Activated T-helper 1 cell treated with anti-CD3 and anti-CD28 coated beads, Interleukin-2, amount 50 U/mL, for 16 hours (primary cell): ENCODE results near the gene HOXB3.

Source experiments
- DNase-seq, 2 donors: peaks; one replicate each; pipeline ENCODE4 v3.0.0-alpha.2; 2020; ENCODE audit warnings: low read depth in 1 of 2, low spot score in 1 of 2

HOXB3 gene

DNA sequence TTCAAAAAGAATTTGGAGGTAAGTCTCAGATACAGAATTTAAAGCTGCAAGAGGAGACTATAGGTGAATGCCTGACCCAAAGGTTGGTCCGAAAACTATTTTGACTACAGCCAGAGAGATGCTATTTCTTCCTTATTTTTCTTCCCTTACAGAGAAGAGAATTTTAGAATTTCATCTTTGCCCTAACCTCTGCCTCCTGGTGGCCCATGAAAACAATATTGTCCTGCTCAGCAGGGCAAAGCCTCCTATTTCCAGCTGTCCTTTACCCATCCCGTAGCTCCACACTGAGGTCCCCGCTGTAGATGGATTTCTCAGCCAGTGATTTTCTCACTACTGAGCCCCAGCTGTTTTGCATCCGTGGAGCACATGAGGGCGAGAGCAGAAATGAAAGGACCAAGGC lies 83.8 kb downstream of the HOXB3 start:
- no peak for DNase-seq

DNA sequence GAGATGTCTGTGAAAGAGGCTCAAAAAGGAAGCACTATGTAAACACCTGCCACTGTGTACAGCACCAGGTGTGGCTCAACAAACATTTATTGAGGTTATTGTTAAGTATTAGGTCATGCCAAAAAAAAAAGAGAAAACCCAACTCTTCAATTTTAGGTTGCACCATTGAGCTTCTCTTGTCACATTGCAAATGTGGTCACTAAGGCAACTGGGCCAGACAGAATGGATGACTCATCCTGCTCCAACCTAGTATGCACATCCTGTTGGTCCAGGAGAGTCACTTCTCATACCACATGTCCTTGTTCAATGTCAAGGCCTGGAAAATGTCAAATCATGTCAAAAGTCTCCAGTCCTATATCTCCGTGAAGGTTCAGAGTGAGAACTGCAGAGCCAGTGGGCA lies 84.3 kb downstream of the HOXB3 start:
- DNase-seq: no peak

DNA sequence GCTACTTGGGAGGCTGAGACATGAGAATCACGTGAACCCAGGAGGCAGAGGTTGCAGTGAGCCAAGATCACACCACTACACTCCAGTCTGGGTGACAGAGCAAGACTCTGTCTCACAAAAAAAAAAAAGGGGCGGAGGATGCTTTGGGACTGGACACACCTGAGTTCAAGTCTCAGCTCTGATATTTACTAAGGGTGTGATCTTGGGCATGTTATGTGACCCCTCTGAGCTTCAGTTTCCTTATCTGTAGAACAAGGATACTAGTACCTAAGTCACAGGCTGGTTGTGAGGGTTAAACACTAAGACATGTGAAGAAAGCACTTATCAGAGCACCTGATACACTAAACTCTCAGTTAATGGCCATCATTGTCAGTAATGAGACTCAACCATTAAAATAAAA lies 85.1 kb downstream of the HOXB3 start:
- DNase-seq: no peak

DNA sequence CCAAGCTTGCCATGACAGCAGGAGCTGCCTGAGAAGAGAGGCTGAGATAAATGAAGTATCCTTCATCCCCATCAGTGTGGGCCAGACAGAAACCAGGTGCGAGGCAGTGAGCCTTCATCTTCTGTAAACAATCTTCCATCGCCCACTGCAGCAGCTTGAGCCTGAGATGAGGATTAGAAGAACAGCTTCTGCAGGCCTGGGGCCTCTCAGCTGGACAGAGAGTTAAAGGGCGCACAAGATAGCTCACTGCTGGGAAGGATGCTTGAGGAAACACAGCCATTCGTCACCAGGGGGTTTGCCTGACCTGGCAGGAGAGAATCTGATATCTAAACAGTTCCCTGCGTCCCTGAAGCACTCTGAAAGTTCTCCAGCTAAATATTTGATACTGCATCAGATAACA lies 86.3 kb downstream of the HOXB3 start:
- DNase-seq: no peak

DNA sequence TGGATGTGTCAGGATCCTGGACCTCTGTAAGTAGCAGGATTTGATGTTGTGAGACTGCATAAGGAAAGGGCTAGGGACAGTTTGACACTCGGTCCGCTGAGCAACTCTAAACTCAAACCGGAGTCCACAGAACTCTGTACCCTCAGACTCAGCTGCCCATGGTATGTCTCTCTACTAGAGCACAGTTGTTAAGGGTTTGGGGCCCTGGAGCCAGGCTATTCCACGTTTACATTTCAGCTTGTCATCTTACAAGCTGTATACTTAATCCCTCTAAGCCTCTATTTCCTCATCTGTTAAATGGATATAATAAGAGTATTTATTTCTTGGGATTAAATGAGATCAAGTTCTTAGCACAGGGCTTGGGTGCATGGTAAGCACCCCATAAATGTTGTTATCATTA lies 87.1 kb downstream of the HOXB3 start:
- DNase-seq: no peak

DNA sequence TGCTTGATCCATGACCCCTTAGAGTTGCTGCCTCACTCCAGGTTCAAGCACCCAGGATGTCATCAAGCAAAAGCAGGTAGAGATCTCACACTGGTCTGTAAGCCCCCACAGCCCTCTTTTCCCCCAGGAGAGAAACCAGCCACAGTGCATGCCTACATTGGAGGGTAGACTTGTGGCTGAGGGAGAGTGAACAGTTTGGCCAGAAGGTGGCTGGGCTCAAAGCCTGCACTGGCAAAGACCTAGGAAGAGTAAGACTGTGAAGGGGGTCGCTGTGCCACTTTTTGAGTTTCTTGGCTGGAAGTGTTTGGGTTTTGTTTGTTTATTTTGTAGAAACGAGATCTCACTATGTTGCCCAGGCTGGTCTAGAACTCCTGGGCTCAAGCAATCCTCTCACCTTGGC lies 87.7 kb downstream of the HOXB3 start:
- DNase-seq: no peak

DNA sequence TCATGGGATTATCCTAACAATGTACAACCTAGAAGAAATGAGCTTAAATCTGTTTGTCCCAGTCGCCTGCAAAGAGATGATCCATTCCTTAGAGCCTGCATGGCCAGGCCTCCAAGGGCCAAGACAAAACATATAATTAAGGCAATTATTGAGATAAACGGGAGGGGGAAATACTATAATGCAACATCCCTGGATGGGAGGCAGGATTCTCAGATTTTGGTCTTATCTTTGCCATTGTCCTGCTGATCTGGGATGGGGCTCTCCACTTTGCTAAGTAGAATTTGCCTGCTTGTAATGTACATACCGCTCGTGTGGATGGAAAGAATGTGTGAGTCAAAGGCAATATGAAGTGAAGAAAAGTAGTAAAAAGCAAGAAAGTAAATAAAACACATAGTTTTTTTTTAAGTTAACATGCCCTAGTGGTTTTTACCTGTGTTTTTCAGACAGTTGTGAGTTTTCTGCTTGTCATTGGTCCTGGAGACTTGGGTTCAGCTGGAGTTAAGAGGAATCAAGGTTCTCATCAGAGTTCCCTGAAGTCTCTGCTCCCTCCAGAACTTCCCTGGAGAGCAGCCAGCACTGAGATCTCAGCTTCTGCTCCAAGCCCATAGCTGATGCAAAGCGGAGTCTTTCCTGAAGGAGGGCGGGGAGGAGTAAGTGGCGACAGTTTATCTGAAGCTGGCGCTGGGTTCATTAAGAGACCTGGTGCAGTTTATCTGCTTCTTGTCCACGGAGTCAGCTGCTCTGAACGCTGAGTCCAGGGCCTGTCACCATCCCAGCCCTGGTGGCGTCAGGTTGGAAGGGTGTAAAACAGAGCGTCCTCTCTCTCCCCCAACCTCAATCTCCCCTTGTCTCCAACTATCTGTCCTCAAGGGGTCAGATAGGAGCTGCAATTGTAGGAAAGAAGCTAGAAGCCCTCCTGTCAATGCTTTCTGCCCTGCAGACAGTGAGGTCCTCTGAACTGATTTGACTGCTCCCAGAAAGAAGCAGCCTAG lies 89.3 kb downstream of the HOXB3 start:
- DNase-seq: no peak

DNA sequence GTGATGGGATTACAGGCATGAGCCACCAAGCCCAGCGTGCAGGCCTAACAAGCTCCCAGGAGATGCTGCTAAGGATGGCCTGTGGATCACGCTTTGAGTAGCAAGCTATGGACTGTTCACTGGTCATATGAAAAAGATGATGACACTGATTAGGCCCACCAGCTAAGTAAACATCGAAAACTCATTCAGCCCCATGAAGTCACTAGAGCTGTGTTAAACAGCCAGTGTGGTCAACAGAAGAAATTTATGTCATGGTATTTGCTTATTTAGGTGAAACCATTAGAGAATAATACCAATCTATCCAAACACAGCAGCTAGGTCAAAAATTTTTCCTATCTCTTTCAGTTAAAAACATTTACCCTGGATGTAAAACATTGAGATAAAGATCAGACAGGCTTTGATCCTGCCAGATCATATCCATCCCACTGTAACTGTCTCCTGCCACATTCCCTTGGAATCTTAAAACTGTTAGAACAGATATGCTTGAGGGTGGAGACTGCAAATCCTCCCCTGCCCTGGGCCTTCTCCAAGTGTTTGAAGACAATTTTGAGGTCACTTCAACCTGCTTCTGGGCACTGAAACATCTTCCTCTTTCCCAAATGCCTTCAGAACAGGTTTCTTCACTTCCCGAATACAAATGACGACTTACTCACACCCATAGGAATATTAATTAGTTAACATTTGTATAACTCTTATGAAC lies 90.2 kb downstream of the HOXB3 start:
- no peak for DNase-seq

DNA sequence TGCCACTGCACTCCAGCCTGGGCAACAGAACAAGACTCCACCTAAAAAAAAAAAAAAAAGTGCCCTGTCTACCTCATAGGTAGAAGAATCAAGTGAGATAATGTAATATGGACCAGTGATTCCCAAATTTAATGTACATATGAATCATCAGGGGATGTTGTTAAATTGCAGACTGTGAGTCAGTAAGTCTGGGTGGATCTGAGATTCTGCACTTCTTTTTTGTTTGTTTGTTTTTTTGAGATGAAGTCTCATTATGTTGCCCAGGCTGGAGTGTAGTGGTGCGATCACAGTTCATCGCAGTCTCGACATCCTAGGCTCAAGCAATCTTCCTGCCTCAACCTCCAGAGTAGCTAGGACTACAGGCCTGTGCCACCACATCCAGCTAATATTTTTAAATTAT lies 90.8 kb downstream of the HOXB3 start:
- no peak for DNase-seq
